Immature natural killer cell (primary cell): ENCODE data around the gene TMEM212. TPM values are rescaled to one million over a fixed set of nuclear protein-coding genes. Genes with fewer than 3 reads are reported as not detected.
A peak's percentile ranks its signal among the peaks of the same experiment; 100 is the strongest.

Experiments
- DNase-seq, 3 donors: peaks; one replicate each; pipeline ENCODE4 v3.0.0; 2022; ENCODE audit warnings: mixed read lengths in 1 of 3
- H3K27ac Mint-ChIP-seq, 6 donors: one replicate each; pipeline ENCODE4 v1.8.0; 2020; ENCODE audit warnings: mixed read lengths in 6 of 6, mild to moderate bottlenecking in 5 of 6, inconsistent platforms in 4 of 6, moderate library complexity in 3 of 6
- H3K27me3 Mint-ChIP-seq, 3 donors: one replicate each; pipeline ENCODE4 v1.8.0; 2020 to 2021; ENCODE audit warnings: low read depth in 3 of 3, mild to moderate bottlenecking in 3 of 3, mixed read lengths in 3 of 3, moderate library complexity in 3 of 3, inconsistent platforms in 1 of 3
- H3K36me3 Mint-ChIP-seq, 3 donors: one replicate each; pipeline ENCODE4 v1.8.0; 2020; ENCODE audit warnings: mixed read lengths in 3 of 3, inconsistent platforms in 2 of 3, mild to moderate bottlenecking in 2 of 3
- H3K4me1 Mint-ChIP-seq, 2 donors: one replicate each; pipeline ENCODE4 v1.8.0; 2020; ENCODE audit warnings: inconsistent platforms in 2 of 2, mild to moderate bottlenecking in 2 of 2, mixed read lengths in 2 of 2, moderate library complexity in 1 of 2
- H3K4me3 Mint-ChIP-seq, 5 donors: one replicate each; pipeline ENCODE4 v1.8.0; 2020; ENCODE audit warnings: mild to moderate bottlenecking in 5 of 5, mixed read lengths in 5 of 5, inconsistent platforms in 3 of 5, moderate library complexity in 3 of 5
- H3K9me3 Mint-ChIP-seq, 6 donors: one replicate each; pipeline ENCODE4 v1.8.0; 2020; ENCODE audit warnings: mild to moderate bottlenecking in 6 of 6, mixed read lengths in 6 of 6, inconsistent platforms in 4 of 6, moderate library complexity in 3 of 6
- polyA plus RNA-seq, 3 donors: library from polyadenylated mRNA; unstranded; fragments of 300-500 nt; fragmentation: Illumina TruSeq; gene quantifications; one replicate each; pipeline ENCODE4 v1.2.3, GENCODE V29; 2021

TMEM212 gene
- polyA plus RNA-seq, 3 donors from 2014 or later: not detected

DNA sequence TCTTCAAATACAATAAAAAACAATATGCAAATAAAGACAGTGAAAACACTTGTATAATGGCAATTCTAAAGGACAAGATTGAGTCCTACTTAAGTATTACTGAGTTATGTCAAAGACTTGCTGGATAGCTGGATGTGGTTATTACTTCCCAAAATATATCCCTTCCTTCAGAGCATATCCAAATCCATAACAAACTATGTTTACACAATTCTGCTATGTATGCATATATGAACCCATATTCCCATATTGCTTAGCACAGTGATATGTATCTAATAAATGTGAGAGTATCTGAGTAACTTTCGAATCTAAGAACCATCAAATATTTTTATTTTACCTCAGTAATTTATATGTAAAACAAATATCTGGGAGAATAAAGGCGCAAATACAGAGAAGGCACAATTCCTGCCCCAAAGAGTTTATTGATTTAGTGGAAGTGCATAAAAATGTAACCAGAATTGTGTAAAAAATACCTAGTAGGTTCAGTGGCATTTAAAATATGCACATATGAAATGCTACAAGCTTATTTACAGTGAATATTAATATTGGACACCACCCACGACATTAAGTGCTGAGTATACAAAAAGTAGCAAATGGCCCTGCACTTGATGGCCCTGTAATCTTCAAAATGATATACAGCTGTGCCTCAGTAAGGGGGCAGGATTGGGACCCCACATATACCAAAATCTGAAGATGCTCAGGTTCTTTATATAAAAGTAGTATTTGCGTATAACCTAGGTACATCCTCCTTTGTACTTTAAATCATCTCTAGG, 37.1 kb downstream of the TMEM212 start:
- Mint-ChIP-seq H3K4me1 (no peaks in the 10 kb centered on the region), H3K27me3 (no peaks in the 10 kb centered on the region), H3K27ac (no peak overlapping the region), H3K4me3 (no peak overlapping the region), H3K9me3 (no peaks in the 10 kb centered on the region), H3K36me3 (no peaks in the 10 kb centered on the region)
- no peak for DNase-seq

- no peak overlapping the region for H3K4me3 Mint-ChIP-seq
- H3K27ac Mint-ChIP-seq: no peak overlapping the region
- no peak for DNase-seq
- H3K27me3 Mint-ChIP-seq: peaks cover 0 to 1% (median 0%) of the 10 kb centered on the region in 3 donors
- H3K4me1 Mint-ChIP-seq: no peaks in the 10 kb centered on the region
- H3K9me3 Mint-ChIP-seq: no peaks in the 10 kb centered on the region
- H3K36me3 Mint-ChIP-seq: no peaks in the 10 kb centered on the region
These were observed 38.1 kb downstream of the TMEM212 start for GRCh38 chr3:171881251-171881650.

DNA sequence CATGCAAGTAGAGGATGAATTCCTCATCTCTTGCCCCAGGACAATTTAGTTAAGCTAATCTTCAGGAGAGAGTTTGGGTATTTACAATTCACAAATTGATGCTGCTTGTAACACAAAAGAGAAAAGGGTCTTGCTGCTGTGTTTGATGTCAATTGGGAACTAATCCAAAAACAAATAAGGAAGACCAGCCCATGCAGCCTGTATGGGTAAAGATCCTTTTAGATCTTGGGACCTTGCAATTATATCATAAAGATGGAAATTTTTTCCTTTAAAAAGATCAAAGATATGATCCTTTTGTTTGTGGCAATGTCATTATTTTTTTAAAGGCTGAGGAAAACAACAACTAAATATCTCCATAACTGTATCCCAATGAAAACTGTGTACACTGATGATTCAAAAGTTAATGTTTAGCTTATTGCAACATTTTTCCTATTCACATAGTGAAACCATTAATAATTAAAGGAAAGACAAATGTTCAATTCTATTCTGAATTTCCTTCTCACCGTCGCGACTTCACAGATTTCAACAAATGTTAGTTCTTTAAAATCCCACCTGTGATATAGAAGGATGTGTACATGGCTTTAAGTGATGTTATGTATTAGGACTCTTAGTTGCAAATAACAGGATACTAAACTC, 40.2 kb downstream of the TMEM212 start:
- DNase-seq: no peak
- no peaks in the 10 kb centered on the region for H3K9me3 Mint-ChIP-seq
- H3K36me3 Mint-ChIP-seq: no peaks in the 10 kb centered on the region
- H3K4me1 Mint-ChIP-seq: no peaks in the 10 kb centered on the region
- no peak overlapping the region for H3K27ac Mint-ChIP-seq
- no peak overlapping the region for H3K4me3 Mint-ChIP-seq
- H3K27me3 Mint-ChIP-seq: peaks cover 0 to 2% (median 1%) of the 10 kb centered on the region in 3 donors

GRCh38 chr3:171883893-171884279, 40.7 kb downstream of the TMEM212 start:
- Mint-ChIP-seq H3K27ac (no peak overlapping the region), H3K4me1 (no peaks in the 10 kb centered on the region), H3K9me3 (no peaks in the 10 kb centered on the region), H3K4me3 (no peak overlapping the region), H3K27me3 (peaks cover 0 to 2% (median 1%) of the 10 kb centered on the region in 3 donors), H3K36me3 (no peaks in the 10 kb centered on the region)
- DNase-seq: no peak

DNA sequence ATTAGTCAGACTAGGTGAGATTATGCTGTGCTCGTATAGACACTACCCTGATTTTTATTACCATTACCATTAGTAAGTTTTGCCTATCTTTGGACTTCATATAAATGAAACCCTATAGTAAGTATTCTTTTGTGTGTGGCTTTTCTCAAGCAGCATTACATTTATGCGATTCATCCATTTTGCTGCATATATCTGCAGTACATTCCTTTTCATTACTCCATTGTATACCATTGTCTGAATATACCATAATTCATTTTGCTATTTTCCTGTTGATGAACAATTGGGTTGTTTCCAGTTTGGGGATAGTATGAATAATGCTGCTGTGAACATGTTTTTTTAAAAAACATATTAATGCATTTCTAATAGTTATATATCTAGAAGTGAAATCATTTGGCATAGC, 45.3 kb downstream of the TMEM212 start:
- Mint-ChIP-seq H3K27ac (no peak overlapping the region), H3K4me3 (no peak overlapping the region), H3K36me3 (no peaks in the 10 kb centered on the region), H3K4me1 (no peaks in the 10 kb centered on the region), H3K27me3 (peaks cover 2 to 6% (median 2%) of the 10 kb centered on the region in 3 donors), H3K9me3 (peaks cover 0 to 2% (median 0%) of the 10 kb centered on the region in 6 donors)
- DNase-seq: no peak

- Mint-ChIP-seq H3K9me3 (peaks cover 0 to 2% (median 0%) of the 10 kb centered on the region in 6 donors), H3K27me3 (peaks cover 4 to 7% (median 6%) of the 10 kb centered on the region in 3 donors), H3K4me1 (no peaks in the 10 kb centered on the region), H3K27ac (no peak overlapping the region), H3K36me3 (no peaks in the 10 kb centered on the region), H3K4me3 (no peak overlapping the region)
- no peak for DNase-seq
These were observed 47.2 kb downstream of the TMEM212 start for GRCh38 chr3:171890398-171890797.

GRCh38 chr3:171892457-171892856, 49.3 kb downstream of the TMEM212 start:
- peaks cover 0 to 2% (median 0%) of the 10 kb centered on the region in 6 donors for H3K9me3 Mint-ChIP-seq
- no peak overlapping the region for H3K27ac Mint-ChIP-seq
- H3K36me3 Mint-ChIP-seq: no peaks in the 10 kb centered on the region
- no peaks in the 10 kb centered on the region for H3K4me1 Mint-ChIP-seq
- peaks cover 4 to 5% (median 4%) of the 10 kb centered on the region in 3 donors for H3K27me3 Mint-ChIP-seq
- no peak for DNase-seq
- no peak overlapping the region for H3K4me3 Mint-ChIP-seq

- Mint-ChIP-seq H3K27ac (no peak overlapping the region), H3K27me3 (peaks cover 4 to 6% (median 6%) of the 10 kb centered on the region in 3 donors), H3K9me3 (no peaks in the 10 kb centered on the region), H3K36me3 (no peaks in the 10 kb centered on the region), H3K4me1 (no peaks in the 10 kb centered on the region), H3K4me3 (no peak overlapping the region)
- no peak for DNase-seq
These were observed 52.1 kb downstream of the TMEM212 start for GRCh38 chr3:171895291-171895690.

DNA sequence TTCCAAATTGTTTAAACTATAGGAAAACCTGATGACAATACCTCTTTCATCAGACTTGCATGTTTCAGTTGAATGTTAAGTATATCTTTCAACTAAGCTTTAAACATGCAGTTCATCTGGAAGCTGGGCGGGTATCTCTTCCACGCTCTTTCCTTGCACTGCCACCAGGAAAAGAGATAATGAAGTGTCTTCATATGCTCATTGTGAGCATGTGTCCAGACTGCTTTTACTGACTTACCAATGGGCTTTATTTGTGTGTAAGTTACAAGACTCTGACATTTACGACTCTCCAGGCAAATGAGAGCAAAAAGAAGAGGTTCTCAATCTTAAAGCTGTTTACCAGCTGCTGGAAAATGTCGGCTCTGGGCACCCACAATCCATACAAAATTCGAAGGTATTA, 52.8 kb downstream of the TMEM212 start:
- peaks cover under 1 to 5% of the 10 kb centered on the region in 2 donors for H3K4me1 Mint-ChIP-seq
- no peak overlapping the region for H3K4me3 Mint-ChIP-seq
- peaks cover 6 to 7% (median 6%) of the 10 kb centered on the region in 3 donors for H3K27me3 Mint-ChIP-seq
- H3K9me3 Mint-ChIP-seq: no peaks in the 10 kb centered on the region
- H3K27ac Mint-ChIP-seq: no peak overlapping the region
- no peaks in the 10 kb centered on the region for H3K36me3 Mint-ChIP-seq
- DNase-seq: no peak

DNA sequence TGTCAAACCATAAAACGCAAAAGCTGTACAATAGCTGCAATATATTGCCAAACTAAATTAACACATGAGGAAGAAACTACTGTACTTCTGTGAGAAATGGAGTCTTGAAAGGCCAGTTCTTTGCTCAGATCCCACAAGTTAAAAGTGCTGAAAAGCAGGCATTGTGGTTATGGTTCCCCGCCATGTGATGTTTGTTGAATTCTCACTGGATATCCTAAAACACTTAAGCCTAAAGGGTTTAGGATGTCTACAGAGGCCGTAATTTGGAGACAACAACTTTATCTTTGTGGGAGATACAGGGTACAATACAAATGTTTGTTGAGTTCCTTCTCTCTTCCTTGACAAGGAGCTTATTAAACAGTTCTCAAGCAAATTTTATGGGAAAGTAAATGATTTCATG, 53.2 kb downstream of the TMEM212 start:
- Mint-ChIP-seq H3K4me1 (peaks cover 5 to 9% of the 10 kb centered on the region in 2 donors), H3K27me3 (peaks cover 6 to 7% (median 6%) of the 10 kb centered on the region in 3 donors), H3K9me3 (no peaks in the 10 kb centered on the region), H3K4me3 (no peak overlapping the region), H3K36me3 (no peaks in the 10 kb centered on the region), H3K27ac (no peak overlapping the region)
- DNase-seq: no peak

DNA sequence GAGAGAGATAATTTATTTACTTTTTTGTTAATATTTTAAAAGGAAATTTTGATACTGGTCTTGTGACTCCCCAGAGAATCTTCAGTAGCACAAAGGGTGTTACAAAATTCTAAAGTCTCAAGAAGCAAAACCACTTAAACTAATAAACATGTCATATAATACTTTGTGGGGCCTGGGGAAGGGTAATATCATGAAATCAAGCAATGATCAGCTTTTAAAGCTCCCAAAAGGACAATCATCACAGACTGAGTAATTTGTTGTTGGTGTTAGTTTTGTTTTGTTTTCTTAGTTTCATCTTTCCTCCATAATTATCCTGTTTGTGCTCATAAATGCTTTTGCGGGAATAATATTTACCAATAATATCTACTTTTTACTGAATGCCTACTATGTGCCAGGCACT, 55.0 kb downstream of the TMEM212 start:
- no peak overlapping the region for H3K27ac Mint-ChIP-seq
- H3K36me3 Mint-ChIP-seq: no peaks in the 10 kb centered on the region
- no peaks in the 10 kb centered on the region for H3K9me3 Mint-ChIP-seq

DNA sequence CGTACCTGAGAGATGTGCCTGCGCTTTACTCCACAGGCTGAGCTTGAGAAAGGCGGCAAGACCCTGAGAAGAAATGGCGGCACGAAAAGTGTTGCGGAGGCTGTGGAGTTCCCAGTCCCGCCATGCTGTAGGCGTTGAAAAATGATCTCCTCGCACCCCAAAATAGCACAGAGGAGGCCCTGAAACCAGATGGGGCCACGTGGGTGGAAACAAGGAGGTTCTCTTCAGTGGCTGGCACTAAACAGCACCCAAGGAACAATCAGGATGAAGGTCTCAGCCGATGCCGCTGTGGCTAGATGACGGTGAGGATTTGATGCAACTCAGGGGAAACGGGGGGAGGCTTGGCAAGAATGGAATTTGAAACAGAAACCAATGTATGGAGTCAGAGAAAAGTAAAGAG, 57.3 kb downstream of the TMEM212 start:
- Mint-ChIP-seq H3K27ac (no peak overlapping the region), H3K36me3 (no peaks in the 10 kb centered on the region), H3K27me3 (peaks cover 2 to 4% (median 3%) of the 10 kb centered on the region in 3 donors), H3K9me3 (no peaks in the 10 kb centered on the region), H3K4me3 (no peak overlapping the region), H3K4me1 (peaks cover 13 to 18% of the 10 kb centered on the region in 2 donors)
- DNase-seq: no peak

More for the DNA sequence above, 55.0 kb downstream of the TMEM212 start:
- Mint-ChIP-seq H3K4me3 (no peak overlapping the region), H3K27me3 (peaks cover 5 to 9% (median 6%) of the 10 kb centered on the region in 3 donors), H3K4me1 (peaks cover 13 to 18% of the 10 kb centered on the region in 2 donors)
- DNase-seq: no peak

DNA sequence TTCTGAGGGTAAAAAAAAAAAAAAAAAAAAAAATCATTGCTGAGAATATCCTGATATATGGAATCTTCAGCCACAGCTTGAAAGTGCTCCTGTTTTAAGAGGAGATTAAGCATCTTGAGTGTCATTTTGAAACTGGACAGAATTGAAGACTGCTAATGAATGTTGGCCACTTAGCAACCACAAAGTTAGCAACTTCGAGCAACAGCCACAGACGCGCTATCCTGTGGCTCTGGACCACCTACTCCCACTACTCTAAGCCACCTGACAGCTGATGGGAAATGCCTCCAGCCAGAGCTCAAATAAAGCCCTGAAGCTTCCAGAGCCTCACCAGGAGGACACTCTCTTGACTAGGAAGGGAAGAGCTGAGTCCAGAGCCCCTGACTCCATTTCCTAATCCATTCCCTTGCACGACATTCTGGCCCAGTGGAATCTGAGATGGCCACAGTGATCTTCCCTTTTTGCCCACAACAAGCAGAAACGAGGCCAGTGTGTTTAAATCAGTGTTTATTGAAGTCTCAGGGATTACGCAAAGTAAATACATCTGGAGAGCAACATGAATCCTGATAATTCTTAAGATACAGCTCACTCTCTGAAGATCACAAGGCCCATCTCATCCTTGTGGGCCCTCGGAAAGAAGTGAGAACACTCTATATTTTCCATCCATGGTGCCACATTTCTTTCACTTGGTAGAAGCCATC, 58.6 kb downstream of the TMEM212 start:
- peak in 2 of 3 donors; percentile 5 to 21 for DNase-seq
- Mint-ChIP-seq H3K4me1 (peaks cover 13 to 18% of the 10 kb centered on the region in 2 donors), H3K27ac (no peak overlapping the region), H3K36me3 (no peaks in the 10 kb centered on the region), H3K9me3 (no peaks in the 10 kb centered on the region), H3K4me3 (peak overlapping the region in 1 of 5 donors; percentile 31), H3K27me3 (peaks cover 2 to 4% (median 3%) of the 10 kb centered on the region in 3 donors)

DNA sequence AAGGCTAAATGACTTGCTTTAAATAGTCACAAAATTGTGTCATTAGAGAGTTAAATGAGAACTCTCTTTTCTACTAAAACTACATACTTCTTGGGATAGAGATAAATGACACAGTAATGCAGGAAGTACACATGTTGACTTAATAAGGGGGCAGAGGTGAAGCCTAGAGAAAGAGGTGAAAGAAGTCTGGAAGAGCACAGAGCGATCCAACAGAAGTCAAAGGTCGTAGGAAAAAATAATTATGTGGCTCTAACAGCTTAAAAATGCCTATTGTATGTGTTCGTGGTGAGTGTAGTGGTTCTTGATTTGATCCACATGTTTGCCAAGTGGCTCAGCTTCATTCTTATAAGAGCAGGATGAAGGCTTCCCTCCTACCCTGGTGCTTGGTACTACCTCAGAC, 61.7 kb downstream of the TMEM212 start:
- no peaks in the 10 kb centered on the region for H3K9me3 Mint-ChIP-seq
- peaks cover under 1 to 3% (median 2%) of the 10 kb centered on the region in 3 donors for H3K27me3 Mint-ChIP-seq
- H3K27ac Mint-ChIP-seq: no peak overlapping the region
- DNase-seq: no peak
- no peak overlapping the region for H3K4me3 Mint-ChIP-seq
- H3K36me3 Mint-ChIP-seq: peaks cover 0 to 3% (median 0%) of the 10 kb centered on the region in 3 donors
- H3K4me1 Mint-ChIP-seq: peaks cover 13 to 18% of the 10 kb centered on the region in 2 donors
